Tibial nerve (tissue), 3 donors: ENCODE data around the gene CTH.

ENCODE experiments used
- EP300 ChIP-seq, 2 donors: sonication (generic); formaldehyde crosslinking; IDR thresholded peaks; one replicate each; pipeline ENCODE4 v1.6.1; 2017; ENCODE audit warnings: antibody characterized with exemption in 2 of 2, mild to moderate bottlenecking in 1 of 2
- POLR2A ChIP-seq, 2 donors: fragments of 450-650 bp; IDR thresholded peaks; one replicate each; pipeline ENCODE4 v1.6.1; 2017; ENCODE audit warnings: antibody characterized with exemption in 2 of 2, mild to moderate bottlenecking in 2 of 2, moderate library complexity in 2 of 2

- no peak for TF ChIP-seq EP300 (IDR thresholded peaks at IDR 0.05)
- TF ChIP-seq POLR2A (IDR thresholded peaks at IDR 0.05), result no peak
These were observed 29.7 kb downstream of the CTH start for GRCh38 chr1:70440642-70441391.
